HG03342 (cell line): ENCODE results near the gene MYBPHL.

Experiments
- ATAC-seq: cut with Tn5 transposase; IDR thresholded peaks from one replicate; pipeline ENCODE4 v1.9.1; 2021; ENCODE audit warnings: mild to moderate bottlenecking, moderate library complexity; ENCODE audit not compliant: unreplicated experiment

The MYBPHL gene

DNA sequence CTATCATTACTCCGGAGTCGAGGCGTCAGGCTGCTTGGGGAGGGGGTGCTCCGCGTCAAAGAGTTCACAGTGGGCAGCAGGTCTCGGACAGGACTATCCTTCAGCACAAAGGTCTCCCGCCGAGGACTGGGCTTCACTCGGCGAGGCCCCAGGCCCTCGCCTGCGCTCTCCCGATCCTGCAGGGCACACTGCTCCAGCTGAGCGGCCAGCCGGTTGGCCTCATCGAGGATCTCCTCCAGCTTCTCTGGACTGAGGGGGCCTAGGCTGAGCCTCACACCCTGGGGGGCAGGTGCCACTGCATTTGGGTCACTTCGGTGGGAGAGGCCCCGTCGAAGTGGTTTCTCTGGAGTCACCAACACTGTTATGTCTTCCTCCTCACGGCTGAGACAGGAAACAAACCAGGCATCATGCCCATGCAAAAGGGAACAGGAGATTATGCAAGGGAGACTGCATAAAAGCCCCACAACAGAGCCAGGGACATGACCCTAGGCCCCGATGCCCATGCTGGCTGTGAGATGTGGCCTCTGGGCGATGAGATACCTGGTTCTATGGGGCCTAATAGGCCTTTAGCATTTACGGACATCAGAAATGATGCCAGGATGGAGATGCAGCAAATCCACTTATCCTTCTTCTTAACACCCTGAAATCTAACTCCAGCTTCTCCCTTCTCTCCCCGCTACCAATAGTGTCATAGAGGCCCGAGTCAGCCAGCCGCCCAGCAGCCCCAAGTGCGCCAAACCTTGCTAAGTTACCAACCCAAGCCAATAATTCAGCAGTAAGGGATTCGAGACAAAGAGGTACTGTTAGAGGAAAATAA lies 24.9 kb downstream of the MYBPHL start:
- ATAC-seq, result no peak

- ATAC-seq, result no peak
Measured at GRCh38 chr1:109280862-109281261, 25.9 kb downstream of the MYBPHL start.

DNA sequence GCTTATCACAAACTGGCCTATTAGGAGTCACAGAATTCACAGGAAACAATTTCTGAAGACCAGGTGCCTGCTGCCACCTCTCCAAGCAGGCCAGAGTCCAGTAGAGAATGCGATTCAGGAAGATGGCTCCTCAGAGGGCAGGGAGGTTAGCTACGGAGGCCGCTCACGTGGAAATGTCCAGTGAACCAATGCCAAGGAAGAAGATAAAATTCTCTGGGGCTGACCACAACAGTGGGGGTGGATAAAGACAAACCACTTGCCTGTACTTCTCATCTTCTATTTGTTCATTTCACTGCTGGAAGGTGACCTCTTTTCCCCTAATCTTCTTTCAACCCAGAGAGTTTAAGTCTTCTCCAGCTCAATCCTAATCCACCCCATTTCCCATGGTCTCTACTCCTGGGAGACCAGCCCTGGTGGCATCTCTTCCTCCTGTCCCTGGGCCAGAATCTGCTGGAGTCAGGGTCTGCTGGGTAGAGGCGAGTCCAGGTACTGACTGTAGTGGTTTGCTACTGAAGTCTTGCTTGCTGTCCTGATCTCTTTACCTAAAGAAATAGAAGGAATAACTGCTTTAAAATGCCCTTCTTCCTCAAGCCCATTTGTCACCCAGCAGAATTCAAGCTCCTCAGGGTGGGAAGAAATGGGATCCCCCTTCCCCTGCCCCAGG lies 27.1 kb downstream of the MYBPHL start:
- ATAC-seq, result no peak

- peak; percentile 82 for ATAC-seq
Measured at GRCh38 chr1:109277434-109278204, 29.2 kb downstream of the MYBPHL start.

- no peak for ATAC-seq
Measured at GRCh38 chr1:109275706-109276345, 31.0 kb downstream of the MYBPHL start.

DNA sequence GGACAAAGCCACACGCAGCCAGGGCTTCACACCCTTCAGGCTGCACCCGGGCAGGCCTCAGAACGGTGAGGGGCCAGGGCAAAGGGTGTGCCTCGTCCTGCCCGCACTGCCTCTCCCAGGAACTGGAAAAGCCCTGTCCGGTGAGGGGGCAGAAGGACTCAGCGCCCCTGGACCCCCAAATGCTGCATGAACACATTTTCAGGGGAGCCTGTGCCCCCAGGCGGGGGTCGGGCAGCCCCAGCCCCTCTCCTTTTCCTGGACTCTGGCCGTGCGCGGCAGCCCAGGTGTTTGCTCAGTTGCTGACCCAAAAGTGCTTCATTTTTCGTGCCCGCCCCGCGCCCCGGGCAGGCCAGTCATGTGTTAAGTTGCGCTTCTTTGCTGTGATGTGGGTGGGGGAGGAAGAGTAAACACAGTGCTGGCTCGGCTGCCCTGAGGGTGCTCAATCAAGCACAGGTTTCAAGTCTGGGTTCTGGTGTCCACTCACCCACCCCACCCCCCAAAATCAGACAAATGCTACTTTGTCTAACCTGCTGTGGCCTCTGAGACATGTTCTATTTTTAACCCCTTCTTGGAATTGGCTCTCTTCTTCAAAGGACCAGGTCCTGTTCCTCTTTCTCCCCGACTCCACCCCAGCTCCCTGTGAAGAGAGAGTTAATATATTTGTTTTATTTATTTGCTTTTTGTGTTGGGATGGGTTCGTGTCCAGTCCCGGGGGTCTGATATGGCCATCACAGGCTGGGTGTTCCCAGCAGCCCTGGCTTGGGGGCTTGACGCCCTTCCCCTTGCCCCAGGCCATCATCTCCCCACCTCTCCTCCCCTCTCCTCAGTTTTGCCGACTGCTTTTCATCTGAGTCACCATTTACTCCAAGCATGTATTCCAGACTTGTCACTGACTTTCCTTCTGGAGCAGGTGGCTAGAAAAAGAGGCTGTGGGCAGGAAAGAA lies 32.0 kb downstream of the MYBPHL start:
- ATAC-seq, result no peak

GRCh38 chr1:109273570-109274288 lies 33.1 kb downstream of the MYBPHL start:
- no peak for ATAC-seq

GRCh38 chr1:109272831-109273547 lies 33.8 kb downstream of the MYBPHL start:
- ATAC-seq, result no peak

GRCh38 chr1:109272021-109272799 lies 34.6 kb downstream of the MYBPHL start:
- ATAC-seq, result no peak

GRCh38 chr1:109271458-109271857 lies 35.4 kb downstream of the MYBPHL start:
- ATAC-seq, result no peak

DNA sequence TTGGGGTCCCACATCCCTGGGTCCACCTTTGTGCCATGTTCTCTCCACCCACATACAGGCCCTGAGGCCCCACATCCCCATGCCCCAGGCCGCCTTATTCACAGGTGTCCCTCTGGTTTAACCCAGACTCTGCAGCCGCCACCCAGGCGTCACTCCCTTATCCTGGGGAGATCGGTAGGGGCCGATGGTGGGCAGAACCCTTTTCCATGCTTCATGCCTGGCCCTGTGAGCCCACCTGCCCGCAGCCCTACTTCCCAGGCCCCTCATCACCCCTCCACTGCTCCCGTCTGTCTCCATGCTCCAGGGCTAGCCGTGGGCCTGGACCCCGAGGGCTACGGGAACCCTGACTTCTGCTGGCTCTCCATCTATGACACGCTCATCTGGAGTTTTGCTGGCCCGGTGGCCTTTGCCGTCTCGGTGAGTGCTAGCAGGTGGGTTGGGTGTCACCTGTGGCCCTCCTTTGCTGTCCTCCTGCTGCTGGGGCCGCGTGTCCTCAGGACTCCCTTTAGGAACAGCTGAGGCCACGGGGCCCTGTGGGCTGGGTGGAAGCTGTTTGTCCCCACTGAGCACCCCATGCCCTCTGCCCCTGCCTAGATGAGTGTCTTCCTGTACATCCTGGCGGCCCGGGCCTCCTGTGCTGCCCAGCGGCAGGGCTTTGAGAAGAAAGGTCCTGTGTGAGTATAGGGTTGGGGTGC lies 36.0 kb downstream of the MYBPHL start:
- no peak for ATAC-seq

GRCh38 chr1:109269981-109270622 lies 36.7 kb downstream of the MYBPHL start:
- no peak for ATAC-seq

GRCh38 chr1:109269212-109269980 lies 37.4 kb downstream of the MYBPHL start:
- no peak for ATAC-seq

DNA sequence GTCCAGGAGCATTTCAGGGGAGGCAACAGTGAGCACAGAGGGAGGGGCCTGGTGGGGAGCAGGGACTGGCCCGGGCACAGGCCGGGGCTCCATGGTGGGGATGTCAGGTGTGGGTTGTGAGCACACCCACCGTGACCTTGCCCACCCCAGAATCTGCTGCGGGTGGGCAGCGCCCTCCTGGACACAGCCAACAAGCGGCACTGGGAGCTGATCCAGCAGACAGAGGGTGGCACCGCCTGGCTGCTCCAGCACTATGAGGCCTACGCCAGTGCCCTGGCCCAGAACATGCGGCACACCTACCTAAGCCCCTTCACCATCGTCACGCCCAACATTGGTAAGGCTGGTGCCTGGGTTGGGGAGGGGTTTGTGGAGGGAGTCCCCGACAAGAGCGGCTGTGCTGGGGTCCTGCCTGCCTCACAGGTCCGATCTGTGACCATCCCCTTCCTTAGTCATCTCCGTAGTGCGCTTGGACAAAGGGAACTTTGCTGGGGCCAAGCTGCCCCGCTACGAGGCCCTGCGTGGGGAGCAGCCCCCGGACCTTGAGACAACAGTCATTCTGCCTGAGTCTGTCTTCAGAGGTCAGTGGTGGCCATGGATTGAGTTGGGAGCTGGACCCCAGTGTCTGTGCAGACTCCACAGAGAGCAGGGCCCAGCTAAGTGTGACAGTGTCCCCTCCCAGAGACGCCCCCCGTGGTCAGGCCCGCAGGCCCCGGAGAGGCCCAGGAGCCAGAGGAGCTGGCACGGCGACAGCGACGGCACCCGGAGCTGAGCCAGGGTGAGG lies 38.2 kb downstream of the MYBPHL start:
- ATAC-seq, result no peak

DNA sequence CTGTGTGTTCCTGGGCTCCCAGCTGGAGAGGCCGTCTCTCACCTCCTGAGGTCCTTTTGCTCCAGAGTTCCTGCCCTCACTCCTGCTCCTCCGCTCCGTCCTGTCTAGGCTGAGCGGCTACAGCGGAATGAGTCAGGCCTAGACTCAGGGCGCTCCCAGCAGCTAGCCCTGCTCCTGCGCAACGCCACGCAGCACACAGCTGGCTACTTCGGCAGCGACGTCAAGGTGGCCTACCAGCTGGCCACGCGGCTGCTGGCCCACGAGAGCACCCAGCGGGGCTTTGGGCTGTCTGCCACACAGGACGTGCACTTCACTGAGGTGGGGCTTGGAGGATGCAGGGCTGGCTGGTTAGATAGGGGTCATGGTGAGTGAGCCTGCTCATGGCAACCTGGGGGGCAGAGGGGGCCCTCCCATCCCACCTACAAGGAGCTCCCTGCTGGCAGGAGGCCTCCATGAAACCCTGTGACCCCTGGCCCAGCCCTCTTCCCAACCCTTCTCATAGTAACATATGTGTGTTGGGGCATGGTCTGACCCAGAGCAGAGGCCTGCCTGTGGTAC lies 39.0 kb downstream of the MYBPHL start:
- no peak for ATAC-seq
